ENCODE results near the gene SLC6A4. TPM values are rescaled to one million over a fixed set of nuclear protein-coding genes. Genes with fewer than 3 reads are reported as not detected.

Gene SLC6A4
- total RNA-seq, 1 donor from 2014 or later = not detected

DNA sequence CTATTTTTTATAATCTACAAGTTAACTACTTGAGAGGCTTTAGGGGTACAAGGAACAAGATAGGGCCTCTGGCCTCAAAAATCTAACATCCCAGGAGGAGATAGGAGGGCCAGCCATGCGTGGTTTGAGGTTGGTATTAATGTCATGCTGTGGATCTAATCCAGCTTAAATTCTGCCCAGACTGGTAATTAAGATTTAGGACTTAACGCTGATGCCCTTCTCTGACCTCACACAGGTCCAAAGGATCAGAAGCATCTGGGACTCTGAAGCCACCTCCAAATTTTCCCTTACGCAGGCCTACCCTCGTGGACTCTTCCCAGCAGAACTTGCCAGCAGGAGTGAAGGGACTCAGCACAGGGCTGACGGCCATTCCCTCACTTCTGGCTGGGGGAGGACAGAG, 15.1 kb downstream of the SLC6A4 start:
- Mint-ChIP-seq H3K36me3 (ENCODE audit: low read depth) (no peaks in the 10 kb centered on the region), H3K27ac (ENCODE audit: unreplicated experiment) (no peak overlapping the region), H3K4me3 (no peak overlapping the region), H3K4me1 (peaks cover 37% of the 10 kb centered on the region), H3K27me3 (ENCODE audit: low read depth) (no peaks in the 10 kb centered on the region), H3K9me3 (no peaks in the 10 kb centered on the region)
- DNase-seq (ENCODE audit: low read depth, low spot score) = no peak
- TF ChIP-seq CTCF (conservative IDR thresholded peaks at IDR 0.05) = no peak

- no peaks in the 10 kb centered on the region for H3K9me3 Mint-ChIP-seq
- no peak overlapping the region for H3K27ac Mint-ChIP-seq (ENCODE audit: unreplicated experiment)
- peaks cover 33% of the 10 kb centered on the region for H3K4me1 Mint-ChIP-seq
- no peak for TF ChIP-seq CTCF (conservative IDR thresholded peaks at IDR 0.05)
- H3K4me3 Mint-ChIP-seq = no peak overlapping the region
- no peaks in the 10 kb centered on the region for H3K36me3 Mint-ChIP-seq (ENCODE audit: low read depth)
- DNase-seq (ENCODE audit: low read depth, low spot score) = no peak
- no peaks in the 10 kb centered on the region for H3K27me3 Mint-ChIP-seq (ENCODE audit: low read depth)
These were observed 15.7 kb downstream of the SLC6A4 start for GRCh38 chr17:30219833-30220232.

DNA sequence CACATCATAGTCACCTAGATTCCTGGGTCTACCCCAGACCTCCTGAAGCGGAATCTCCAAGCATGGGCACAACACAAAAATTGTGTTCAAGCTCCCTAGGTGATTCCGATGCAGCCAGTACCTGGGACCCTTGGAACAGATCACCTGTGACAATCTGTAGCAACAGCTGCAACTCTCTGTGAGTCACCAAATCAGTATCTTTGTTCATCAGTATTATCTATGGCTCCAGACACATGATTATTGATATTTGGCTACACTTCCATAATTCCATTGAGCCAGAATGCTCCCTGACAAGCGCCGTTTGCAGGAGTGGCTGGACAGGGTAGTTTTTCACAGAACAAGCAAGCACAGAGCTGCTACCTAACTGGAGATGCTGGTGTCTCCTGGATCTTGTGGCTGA, 16.2 kb downstream of the SLC6A4 start:
- no peak overlapping the region for H3K27ac Mint-ChIP-seq (ENCODE audit: unreplicated experiment)
- DNase-seq (ENCODE audit: low read depth, low spot score) = no peak
- H3K4me3 Mint-ChIP-seq = no peak overlapping the region
- H3K27me3 Mint-ChIP-seq (ENCODE audit: low read depth) = no peaks in the 10 kb centered on the region
- H3K36me3 Mint-ChIP-seq (ENCODE audit: low read depth) = no peaks in the 10 kb centered on the region
- TF ChIP-seq CTCF (conservative IDR thresholded peaks at IDR 0.05) = no peak
- H3K4me1 Mint-ChIP-seq = peaks cover 28% of the 10 kb centered on the region
- no peaks in the 10 kb centered on the region for H3K9me3 Mint-ChIP-seq

DNA sequence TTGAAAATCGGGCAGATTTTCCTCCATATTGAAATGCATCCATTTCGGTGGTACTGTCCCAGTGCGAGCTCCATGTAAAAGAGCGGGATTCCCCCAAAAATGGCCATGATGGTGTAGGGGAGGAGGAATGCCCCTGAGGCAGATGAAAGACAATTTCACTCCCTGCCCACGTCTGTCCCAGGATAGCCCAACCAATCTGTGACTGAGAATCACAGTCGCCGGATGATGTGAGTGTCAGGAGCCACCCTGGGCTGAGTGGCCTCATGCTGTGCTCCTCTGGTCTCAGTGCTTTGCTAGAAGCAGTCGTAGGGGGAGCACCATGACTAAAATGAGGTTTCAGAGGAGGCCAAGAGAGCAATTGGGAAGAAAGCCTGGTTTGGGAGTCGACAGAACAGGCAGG, 16.7 kb downstream of the SLC6A4 start:
- no peak for DNase-seq (ENCODE audit: low read depth, low spot score)
- no peaks in the 10 kb centered on the region for H3K27me3 Mint-ChIP-seq (ENCODE audit: low read depth)
- H3K4me3 Mint-ChIP-seq = no peak overlapping the region
- H3K36me3 Mint-ChIP-seq (ENCODE audit: low read depth) = no peaks in the 10 kb centered on the region
- TF ChIP-seq CTCF (conservative IDR thresholded peaks at IDR 0.05) = no peak
- no peaks in the 10 kb centered on the region for H3K9me3 Mint-ChIP-seq
- no peak overlapping the region for H3K27ac Mint-ChIP-seq (ENCODE audit: unreplicated experiment)
- H3K4me1 Mint-ChIP-seq = peaks cover 23% of the 10 kb centered on the region

- H3K4me3 Mint-ChIP-seq = no peak overlapping the region
- H3K4me1 Mint-ChIP-seq = peaks cover 13% of the 10 kb centered on the region
- no peak overlapping the region for H3K27ac Mint-ChIP-seq (ENCODE audit: unreplicated experiment)
- no peaks in the 10 kb centered on the region for H3K27me3 Mint-ChIP-seq (ENCODE audit: low read depth)
- no peak for DNase-seq (ENCODE audit: low read depth, low spot score)
- no peak for TF ChIP-seq CTCF (conservative IDR thresholded peaks at IDR 0.05)
- H3K36me3 Mint-ChIP-seq (ENCODE audit: low read depth) = no peaks in the 10 kb centered on the region
- H3K9me3 Mint-ChIP-seq = no peaks in the 10 kb centered on the region
These were observed 17.7 kb downstream of the SLC6A4 start for GRCh38 chr17:30217746-30218245.

- Mint-ChIP-seq H3K27me3 (ENCODE audit: low read depth) (no peaks in the 10 kb centered on the region), H3K27ac (ENCODE audit: unreplicated experiment) (no peak overlapping the region), H3K9me3 (no peaks in the 10 kb centered on the region), H3K36me3 (ENCODE audit: low read depth) (no peaks in the 10 kb centered on the region), H3K4me3 (no peak overlapping the region), H3K4me1 (peaks cover 6% of the 10 kb centered on the region)
- no peak for TF ChIP-seq CTCF (conservative IDR thresholded peaks at IDR 0.05)
- no peak for DNase-seq (ENCODE audit: low read depth, low spot score)
These were observed 18.4 kb downstream of the SLC6A4 start for GRCh38 chr17:30217054-30217453.
